ENCODE data around the gene IFNL4. TPM values are rescaled to one million over a fixed set of nuclear protein-coding genes. Genes with fewer than 3 reads are reported as not detected.
A peak's percentile ranks its signal among the peaks of the same experiment; 100 is the strongest.

IFNL4 gene
- total RNA-seq, 1 experiment from 2014 or later: not detected

DNA sequence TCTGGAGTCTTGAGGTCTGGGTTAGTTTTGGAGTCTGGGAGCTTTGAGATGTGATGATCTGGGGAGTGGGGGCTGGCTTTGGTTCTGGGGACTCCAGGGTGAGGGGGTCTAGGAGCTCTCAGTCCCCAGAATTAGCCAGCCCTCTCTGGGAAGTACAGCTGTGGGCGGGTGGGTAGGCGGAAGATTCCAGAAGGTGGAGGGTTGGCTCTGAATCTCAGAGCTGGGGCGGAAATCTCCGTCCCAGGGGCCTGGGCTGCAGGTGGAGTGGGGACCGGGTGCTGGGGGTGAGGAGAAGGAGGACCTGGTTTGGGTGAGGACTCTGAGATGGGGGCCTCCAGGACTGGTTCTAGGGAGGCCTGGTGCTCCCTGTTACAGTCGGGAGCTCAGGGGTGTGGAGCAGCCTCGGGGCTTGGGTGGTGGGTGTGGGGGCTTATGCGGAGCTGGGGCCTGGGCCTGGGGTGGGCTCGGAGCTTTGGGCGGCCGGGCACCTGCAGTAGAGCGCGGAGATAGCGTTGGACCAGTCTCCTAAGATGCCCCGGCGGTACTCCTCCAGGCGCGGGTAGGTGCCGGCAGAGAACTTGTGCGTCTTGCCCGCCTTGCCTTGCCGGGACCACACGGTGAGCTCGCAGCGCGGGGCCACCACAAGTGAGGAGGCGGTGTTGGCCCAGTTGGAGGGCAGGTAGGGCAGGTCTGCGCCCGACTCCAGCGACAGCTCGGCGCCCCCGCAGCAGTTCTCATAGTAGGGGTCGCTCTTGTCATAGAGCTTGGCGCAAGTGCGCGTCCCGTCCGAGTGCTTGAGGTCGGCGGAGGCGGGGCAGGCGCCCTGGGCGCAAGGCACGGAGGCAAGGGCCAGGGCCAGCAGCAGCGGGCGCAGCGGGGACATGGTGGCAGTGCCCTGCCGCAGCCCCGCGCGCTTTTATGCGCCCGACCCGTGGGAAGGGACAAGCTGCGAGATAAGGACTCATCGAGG is 45.0 kb downstream of the IFNL4 start, which contains the start of gene SYCN:
SYCN (minus strand) TSS at position 892 of the 970 bp plus-strand sequence; CDS start at position 883, 9 bp downstream.
- TF ChIP-seq EZH2 (IDR thresholded peaks at IDR 0.05; ENCODE audit: borderline replicate concordance, low read depth, low read length, poor library complexity, severe bottlenecking): peak; percentile 58
- TF ChIP-seq, protein P1, sequence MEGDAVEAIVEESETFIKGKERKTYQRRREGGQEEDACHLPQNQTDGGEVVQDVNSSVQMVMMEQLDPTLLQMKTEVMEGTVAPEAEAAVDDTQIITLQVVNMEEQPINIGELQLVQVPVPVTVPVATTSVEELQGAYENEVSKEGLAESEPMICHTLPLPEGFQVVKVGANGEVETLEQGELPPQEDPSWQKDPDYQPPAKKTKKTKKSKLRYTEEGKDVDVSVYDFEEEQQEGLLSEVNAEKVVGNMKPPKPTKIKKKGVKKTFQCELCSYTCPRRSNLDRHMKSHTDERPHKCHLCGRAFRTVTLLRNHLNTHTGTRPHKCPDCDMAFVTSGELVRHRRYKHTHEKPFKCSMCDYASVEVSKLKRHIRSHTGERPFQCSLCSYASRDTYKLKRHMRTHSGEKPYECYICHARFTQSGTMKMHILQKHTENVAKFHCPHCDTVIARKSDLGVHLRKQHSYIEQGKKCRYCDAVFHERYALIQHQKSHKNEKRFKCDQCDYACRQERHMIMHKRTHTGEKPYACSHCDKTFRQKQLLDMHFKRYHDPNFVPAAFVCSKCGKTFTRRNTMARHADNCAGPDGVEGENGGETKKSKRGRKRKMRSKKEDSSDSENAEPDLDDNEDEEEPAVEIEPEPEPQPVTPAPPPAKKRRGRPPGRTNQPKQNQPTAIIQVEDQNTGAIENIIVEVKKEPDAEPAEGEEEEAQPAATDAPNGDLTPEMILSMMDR (conservative IDR thresholded peaks at IDR 0.05; ENCODE audit: low read depth, low read length): no peak
- intact Hi-C loops (cut with micrococcal nuclease; ENCODE audit: unreplicated experiment): no loop called here
- POLR2A ChIA-PET (ENCODE audit: low non-redundant PET): no interaction called here
- no peak for DNase-seq (ENCODE audit: low spot score)
- Histone ChIP-seq H3K27ac (ENCODE audit: low read depth, low read length, poor library complexity, severe bottlenecking) (no peak within 1 kb of the TSS), H3K4me1 (ENCODE audit: insufficient read depth, low read length, poor library complexity, severe bottlenecking) (no peaks in the 10 kb centered on the region), H3K27me3 (replicated peaks; ENCODE audit: insufficient read depth, low read depth, low read length, poor library complexity) (peaks cover 29% of the 10 kb centered on the region), H3K4me3 (ENCODE audit: low read depth, low read length, poor library complexity, severe bottlenecking) (no peak within 1 kb of the TSS), H3K36me3 (ENCODE audit: insufficient read depth, low read length, poor library complexity, severe bottlenecking) (no peaks in the 10 kb centered on the region), H3K9me3 (ENCODE audit: low read depth, low read length, poor library complexity, severe bottlenecking) (no peaks in the 10 kb centered on the region)
- BruUV-seq (replicated peaks): no TSS peak
- CTCF ChIA-PET: no interaction called here

DNA sequence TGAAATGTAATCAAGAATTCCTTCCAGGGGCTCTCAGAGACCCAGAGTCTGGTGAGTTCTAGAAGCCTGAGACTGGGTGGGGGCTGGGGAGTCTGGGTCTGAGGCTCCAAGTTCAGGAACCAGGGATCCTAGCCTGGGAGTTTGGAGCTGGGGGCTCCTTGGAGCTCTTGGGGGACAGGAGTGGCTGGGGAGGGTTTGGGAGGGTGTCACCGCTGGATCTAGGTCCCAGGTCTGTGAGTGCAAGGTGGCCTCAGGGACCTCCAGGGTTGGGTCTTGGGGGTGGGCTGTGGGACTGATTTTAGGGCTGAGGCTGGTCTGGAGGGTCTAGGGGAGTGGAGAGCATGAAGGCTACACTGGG is 45.7 kb downstream of the IFNL4 start:
- peaks cover 36% of the 10 kb centered on the region for H3K27me3 ChIP-seq (replicated peaks; ENCODE audit: insufficient read depth, low read depth, low read length, poor library complexity)
- no peak overlapping the region for H3K27ac ChIP-seq (ENCODE audit: low read depth, low read length, poor library complexity, severe bottlenecking)
- intact Hi-C loops (cut with micrococcal nuclease; ENCODE audit: unreplicated experiment): no loop called here
- no TSS peak for BruUV-seq (replicated peaks)
- no peaks in the 10 kb centered on the region for H3K36me3 ChIP-seq (ENCODE audit: insufficient read depth, low read length, poor library complexity, severe bottlenecking)
- ChIA-PET CTCF (interaction anchor here (0.7 kb wide), 1 partner anchor 47 kb away, joined by 4 read pairs; no protein-coding TSS in a partner anchor), POLR2A (ENCODE audit: low non-redundant PET) (no interaction called here)
- H3K4me3 ChIP-seq (ENCODE audit: low read depth, low read length, poor library complexity, severe bottlenecking): no peak overlapping the region
- no peaks in the 10 kb centered on the region for H3K4me1 ChIP-seq (ENCODE audit: insufficient read depth, low read length, poor library complexity, severe bottlenecking)
- TF ChIP-seq, protein P1 (conservative IDR thresholded peaks at IDR 0.05; ENCODE audit: low read depth, low read length): no peak
- TF ChIP-seq EZH2 (IDR thresholded peaks at IDR 0.05; ENCODE audit: borderline replicate concordance, low read depth, low read length, poor library complexity, severe bottlenecking): no peak
- H3K9me3 ChIP-seq (ENCODE audit: low read depth, low read length, poor library complexity, severe bottlenecking): no peaks in the 10 kb centered on the region
- no peak for DNase-seq (ENCODE audit: low spot score)

DNA sequence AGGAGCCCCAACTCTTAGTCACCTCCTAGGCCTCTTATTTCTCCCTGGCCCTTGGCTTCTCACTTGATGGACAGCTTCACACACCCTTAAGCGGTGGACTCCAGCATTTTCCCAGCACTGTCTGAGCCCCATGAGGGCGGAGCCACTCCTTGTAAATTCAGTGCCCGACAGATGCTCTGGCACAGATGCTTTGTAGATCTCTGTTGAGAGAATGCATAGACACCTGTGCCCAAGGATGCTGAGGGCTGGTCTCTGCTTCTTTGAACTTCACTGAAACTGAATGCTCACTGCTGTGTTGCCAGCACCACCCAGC is 47.9 kb downstream of the IFNL4 start:
- ChIA-PET CTCF (no interaction called here), POLR2A (ENCODE audit: low non-redundant PET) (no interaction called here)
- no TSS peak for BruUV-seq (replicated peaks)
- no peaks in the 10 kb centered on the region for H3K36me3 ChIP-seq (ENCODE audit: insufficient read depth, low read length, poor library complexity, severe bottlenecking)
- H3K4me3 ChIP-seq (ENCODE audit: low read depth, low read length, poor library complexity, severe bottlenecking): no peak overlapping the region
- no peak for TF ChIP-seq EZH2 (IDR thresholded peaks at IDR 0.05; ENCODE audit: borderline replicate concordance, low read depth, low read length, poor library complexity, severe bottlenecking)
- TF ChIP-seq, protein P1 (conservative IDR thresholded peaks at IDR 0.05; ENCODE audit: low read depth, low read length): no peak
- H3K27ac ChIP-seq (ENCODE audit: low read depth, low read length, poor library complexity, severe bottlenecking): no peak overlapping the region
- H3K4me1 ChIP-seq (ENCODE audit: insufficient read depth, low read length, poor library complexity, severe bottlenecking): no peaks in the 10 kb centered on the region
- intact Hi-C loops (cut with micrococcal nuclease; ENCODE audit: unreplicated experiment): no loop called here
- H3K9me3 ChIP-seq (ENCODE audit: low read depth, low read length, poor library complexity, severe bottlenecking): no peaks in the 10 kb centered on the region
- peaks cover 58% of the 10 kb centered on the region for H3K27me3 ChIP-seq (replicated peaks; ENCODE audit: insufficient read depth, low read depth, low read length, poor library complexity)
- DNase-seq (ENCODE audit: low spot score): no peak

All from A673 (cell line).